Right lobe of liver (tissue), 4 donors: Measurements from ENCODE around the gene DEFB131B.
"Not testable (repeated sequence)": the region's sequence is repeated elsewhere in the genome, so short reads cannot be mapped to it uniquely, and the experiment has no call there.

Source experiments
- CTCF ChIP-seq, 4 donors: fragments of 200-600 bp in 3 of 4; fragments of 450-650 bp in 1 of 4; IDR thresholded peaks; one replicate each; pipeline versions ENCODE4 v1.5.1 to v1.8.0; 2016 to 2022; ENCODE audit warnings: antibody characterized with exemption in 4 of 4, mild to moderate bottlenecking in 2 of 4
- POLR2A ChIP-seq: fragments of 450-650 bp; IDR thresholded peaks from one replicate; pipeline ENCODE4 v1.6.1; 2017; ENCODE audit warnings: antibody characterized with exemption, mild to moderate bottlenecking
- donor health status: DM: no; HTN: no; CAD: no.
- donor health status: DM: no; HTN: no; CAD: no.
- donor health status: DM: no; HTN: yes; CAD: no.

GRCh38 chr11:71911986-71912340 lies 33.7 kb downstream of the DEFB131B start:
- TF ChIP-seq CTCF (IDR thresholded peaks at IDR 0.05); POLR2A: not testable (repeated sequence)
